ENCODE data around the gene BOLA3. TPM values are rescaled to one million over a fixed set of nuclear protein-coding genes. Genes with fewer than 3 reads are reported as not detected.

BOLA3 gene
- total and polyA plus RNA-seq, 2 donors (not counting 3 experiments of a cell fraction or from before 2014, with no cell fraction given) = 28.7 to 42.4 TPM

- Histone ChIP-seq H3K9me3 (replicated peaks; ENCODE audit: control insufficient read depth, insufficient read depth, low read length) (no peaks in the 10 kb centered on the region), H3K9ac (replicated peaks; ENCODE audit: extremely low read depth, insufficient read depth, low read length) (no peak overlapping the region), H3K4me1 (ENCODE audit: control insufficient read depth, extremely low read depth, insufficient read depth, low read length) (peaks cover 7% of the 10 kb centered on the region), H3K27me3 (ENCODE audit: control insufficient read depth in 2 of 2, insufficient read depth in 2 of 2, low read length in 2 of 2) (peaks cover 0 to 4% of the 10 kb centered on the region in 2 experiments), H3K27ac (ENCODE audit: insufficient read depth, low read depth, low read length) (no peak overlapping the region), H3K79me2 (ENCODE audit: control insufficient read depth, insufficient read depth, low read length) (peaks cover 17% of the 10 kb centered on the region), H3K9me1 (replicated peaks; ENCODE audit: control insufficient read depth, extremely low read depth, insufficient read depth, low read length) (no peaks in the 10 kb centered on the region), H3K4me2 (ENCODE audit: insufficient read depth, low read length) (no peak overlapping the region), H3K36me3 (ENCODE audit: control insufficient read depth in 2 of 2, extremely low read depth in 1 of 2, insufficient read depth in 2 of 2, low read length in 2 of 2) (no peaks in the 10 kb centered on the region), H3K4me3 (replicated peaks in 1 of 3; ENCODE audit: insufficient read depth in 1 of 3, low read depth in 1 of 3, low read length in 3 of 3) (no peak overlapping the region), H2AFZ (ENCODE audit: low read depth, low read length) (no peak overlapping the region), H4K20me1 (replicated peaks; ENCODE audit: control insufficient read depth, extremely low read depth, insufficient read depth, low read length) (peaks cover under 1% of the 10 kb centered on the region)
- no peak for DNase-seq (ENCODE audit: low read depth, low spot score)
- ChIA-PET CTCF (interaction anchor here (1.4 kb wide), 1 partner anchor 37 kb away, joined by 3 read pairs; no protein-coding TSS in a partner anchor), POLR2A (interaction anchor here (0.5 kb wide), 1 partner anchor 32 kb away, joined by 4 read pairs; no protein-coding TSS in a partner anchor)
- no TSS peak for BruUV-seq (replicated peaks)
- dilution Hi-C loops (cut with MboI; ENCODE audit: extremely low pct_ligation_motif_present, low sequenced_read_pairs) (no loop called here), intact Hi-C loops (cut with micrococcal nuclease) (no loop called here)
- FAIRE-seq = no peak
- no peak for TF ChIP-seq POLR2AphosphoS5 (IDR thresholded peaks at IDR 0.05; ENCODE audit: insufficient read depth, low read depth, low read length)
- TF ChIP-seq EZH2 (IDR thresholded peaks at IDR 0.05; ENCODE audit: borderline replicate concordance, low read depth, low read length, severe bottlenecking) = no peak
- no peak for TF ChIP-seq JUN (IDR thresholded peaks at IDR 0.05; ENCODE audit: borderline replicate concordance, insufficient read depth, insufficient read length, low read depth)
- TF ChIP-seq FOS (IDR thresholded peaks at IDR 0.05; ENCODE audit: borderline replicate concordance, insufficient read depth, low read length) = no peak
- no peak for TF ChIP-seq GATA2 (IDR thresholded peaks at IDR 0.05; ENCODE audit: insufficient read depth, insufficient read length, low read depth, low read length)
- no peak for TF ChIP-seq MYC (IDR thresholded peaks at IDR 0.05; ENCODE audit: low read depth, low read length)
- TF ChIP-seq, protein P1, sequence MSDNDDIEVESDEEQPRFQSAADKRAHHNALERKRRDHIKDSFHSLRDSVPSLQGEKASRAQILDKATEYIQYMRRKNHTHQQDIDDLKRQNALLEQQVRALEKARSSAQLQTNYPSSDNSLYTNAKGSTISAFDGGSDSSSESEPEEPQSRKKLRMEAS (IDR thresholded peaks at IDR 0.05; ENCODE audit: insufficient read depth, insufficient read length) = no peak
- no peak for TF ChIP-seq CTCF (IDR thresholded peaks at IDR 0.05; ENCODE audit: extremely low read depth in 1 of 2, insufficient read depth in 1 of 2, low read depth in 1 of 2, low read length in 2 of 2)
- TF ChIP-seq POLR2A (IDR thresholded peaks at IDR 0.05; ENCODE audit: low read depth, low read length) = no peak
Measured at GRCh38 chr2:74181739-74182138, 34.0 kb upstream of the BOLA3 start.
